ENCODE results near the gene TYROBP. TPM values are rescaled to one million over a fixed set of nuclear protein-coding genes. Genes with fewer than 3 reads are reported as not detected.

TYROBP gene
- total RNA-seq, 1 experiment from 2014 or later: not detected

GRCh38 chr19:35904311-35905068 is 3.6 kb downstream of the TYROBP start:
- peak overlapping the region in 1 of 2 experiments; percentile 86; a peak in 2 of 5 replicates for H3K4me3 Mint-ChIP-seq
- no peak overlapping the region for H3K14ac ChIP-seq (ENCODE audit: insufficient read depth, low read length)

More at GRCh38 chr19:35904311-35905068, 3.6 kb downstream of the TYROBP start:
- Histone ChIP-seq H3K79me1 (ENCODE audit: insufficient read depth, low read depth, low read length, poor library complexity, severe bottlenecking) (no peaks in the 10 kb centered on the region), H3K23me2 (ENCODE audit: insufficient read length, low read depth, low read length, poor library complexity, severe bottlenecking) (peaks cover 5% of the 10 kb centered on the region), H3T11ph (ENCODE audit: low read length) (no peak overlapping the region), H3K18ac (ENCODE audit: insufficient read length, low read depth, low read length) (no peak overlapping the region), H3K27me3 (ENCODE audit: insufficient read depth, low read length) (no peaks in the 10 kb centered on the region), H3K79me2 (ENCODE audit: insufficient read depth, low read length) (no peaks in the 10 kb centered on the region), H3K4me2 (ENCODE audit: insufficient read depth, insufficient read length, low read length) (no peak overlapping the region), H3K56ac (ENCODE audit: insufficient read length, low read depth, low read length) (no peak overlapping the region), H4K5ac (ENCODE audit: insufficient read length, low read depth, low read length) (no peak overlapping the region), H2BK120ac (ENCODE audit: low read depth, low read length, poor library complexity, severe bottlenecking) (no peak overlapping the region), H3K9ac (ENCODE audit: extremely low read depth, insufficient read length, low read length) (no peak overlapping the region), H2BK5ac (ENCODE audit: insufficient read length, low read length) (no peak overlapping the region), H4K8ac (replicated peaks; ENCODE audit: insufficient read length, low read depth, low read length) (no peak overlapping the region), H4K20me1 (ENCODE audit: control insufficient read depth, insufficient read depth, insufficient read length) (no peaks in the 10 kb centered on the region), H3K4me1 (ENCODE audit: insufficient read depth, low read length) (peaks cover 7% of the 10 kb centered on the region; the same call in 1 of the 2 replicates), H3K23ac (ENCODE audit: insufficient read length, low read depth, low read length) (no peak overlapping the region), H3K9me3 (ENCODE audit: control insufficient read depth, low read depth, low read length) (no peaks in the 10 kb centered on the region), H2BK12ac (ENCODE audit: insufficient read length, low read depth, low read length) (no peak overlapping the region), H2AK5ac (ENCODE audit: insufficient read length, low read length) (no peak overlapping the region), H2BK20ac (ENCODE audit: low read depth, low read length, poor library complexity, severe bottlenecking) (no peak overlapping the region), H3K27ac (ENCODE audit: insufficient read length, low read depth, low read length) (no peak overlapping the region), H4K91ac (ENCODE audit: insufficient read length, low read depth, low read length) (no peak overlapping the region), H3K4ac (ENCODE audit: low read depth, low read length) (no peak overlapping the region), H2BK15ac (ENCODE audit: low read depth, low read length) (no peak overlapping the region), H2AFZ (ENCODE audit: low read length) (no peak overlapping the region)
- DNase-seq: no peak
- H3K27ac Mint-ChIP-seq: no peak overlapping the region
- peaks cover 21 to 44% of the 10 kb centered on the region in 2 experiments for H3K4me1 Mint-ChIP-seq
- no peaks in the 10 kb centered on the region for H3K36me3 Mint-ChIP-seq (ENCODE audit: insufficient read depth in 1 of 3, low read depth in 3 of 3)
- no CpG with 5 or more reads among the region's 10 CpGs for WGBS (ENCODE audit: extremely low coverage, insufficient read length, low lambda C conversion rate)
- no peaks in the 10 kb centered on the region; a peak in 1 of 5 replicates for H3K9me3 Mint-ChIP-seq
- no peak for TF ChIP-seq CTCF (conservative IDR thresholded peaks at IDR 0.05)
- H3K27me3 Mint-ChIP-seq (ENCODE audit: low read depth): peaks cover 12% of the 10 kb centered on the region
